H1 (cell line): Measurements from ENCODE around the gene MRPL20.
A peak's percentile ranks its signal among the peaks of the same experiment; 100 is the strongest.

Experiments
- ATF2 ChIP-seq: IDR thresholded peaks from 2 replicates; pipeline ENCODE4 v1.6.1; 2012; ENCODE audit warnings: low read length, inconsistent platforms
- BACH1 ChIP-seq: IDR thresholded peaks from 2 replicates; pipeline ENCODE4 v1.6.1; 2012; ENCODE audit warnings: low read length, improper control_type of control experiment
- CBX5 ChIP-seq: fragments of 300-800, 300-1000 bp; sonication (generic); IDR thresholded peaks from 2 replicates; pipeline ENCODE4 v1.7.1; 2016; ENCODE audit warnings: antibody characterized with exemption, low read length, low read depth
- CBX8 ChIP-seq: fragments of 300-800, 300-1000 bp; sonication (generic); IDR thresholded peaks from 2 replicates; pipeline ENCODE4 v1.7.1; 2016; ENCODE audit warnings: low read depth, low read length, borderline replicate concordance
- CTCF ChIP-seq, 3 experiments: IDR thresholded peaks; 1 replicate in 2 of 3; 2 replicates in 1 of 3; pipeline versions ENCODE4 v1.5.1 to v1.6.1; 2011; ENCODE audit warnings: low read length in 3 of 3, mild to moderate bottlenecking in 3 of 3, inconsistent platforms in 2 of 3, low read depth in 1 of 3, moderate library complexity in 1 of 3; ENCODE audit not compliant: insufficient read depth in 1 of 3; ENCODE audit errors: control extremely low read depth in 1 of 3
- EZH2 ChIP-seq: fragments of 200-600 bp; sonication (generic); IDR thresholded peaks from 2 replicates; pipeline ENCODE4 v1.7.1; 2012; ENCODE audit warnings: low read depth, mild to moderate bottlenecking, moderate library complexity, low read length, inconsistent platforms; ENCODE audit not compliant: severe bottlenecking
- MAFK ChIP-seq: IDR thresholded peaks from 2 replicates; pipeline ENCODE4 v1.6.1; 2012; ENCODE audit warnings: low read depth, mild to moderate bottlenecking, improper control_type of control experiment, low read length
- MAX ChIP-seq: IDR thresholded peaks from 2 replicates; pipeline ENCODE4 v1.6.1; 2012; ENCODE audit warnings: inconsistent platforms
- SRF ChIP-seq: IDR thresholded peaks from 2 replicates; pipeline ENCODE4 v1.6.1; 2011; ENCODE audit warnings: mild to moderate bottlenecking, low read depth, low read length, moderate library complexity
- TAF1 ChIP-seq: IDR thresholded peaks from 2 replicates; pipeline ENCODE4 v1.6.1; 2011; ENCODE audit warnings: mild to moderate bottlenecking, low read depth, low read length
- USF2 ChIP-seq: IDR thresholded peaks from 2 replicates; pipeline ENCODE4 v1.6.1; 2011; ENCODE audit warnings: low read length, improper control_type of control experiment
- YY1 ChIP-seq: IDR thresholded peaks from 2 replicates; pipeline ENCODE4 v1.6.1; 2011; ENCODE audit warnings: low read depth, mild to moderate bottlenecking, low read length

GRCh38 chr1:1374929-1375662, 32.0 kb downstream of the MRPL20 start, which contains the start of gene AURKAIP1:
- TF ChIP-seq CTCF (IDR thresholded peaks at IDR 0.05; ENCODE audit: control extremely low read depth in 1 of 3, insufficient read depth in 1 of 3, low read depth in 1 of 3, low read length in 3 of 3) (peak in 2 of 3 experiments; percentile 8 to 14; a peak in 2 of 4 replicates), EZH2 (no peak), YY1 (no peak), MAFK (no peak), MAX (peak; percentile 81), ATF2 (peak; percentile 57; the same call in 1 of the 2 replicates), SRF (peak; percentile 43; the same call in 1 of the 2 replicates), CBX8 (no peak), TAF1 (peak; percentile 72), BACH1 (0 out of 2 replicates have a peak, but pooled peaks have one; percentile 39), USF2 (no peak), CBX5 (no peak)
